H9 (cell line): ENCODE data around the gene KLHDC3. TPM values are rescaled to one million over a fixed set of nuclear protein-coding genes. Genes with fewer than 3 reads are reported as not detected.

Experiments used
- DNase-seq: peaks from one replicate; pipeline ENCODE4 v3.0.0-alpha.2; 2017
- H2AFZ ChIP-seq: one replicate; pipeline ENCODE4 v1.6.1; 2013; ENCODE audit warnings: mild to moderate bottlenecking, low read length, control low read depth, moderate library complexity
- H2AK5ac ChIP-seq: 2 replicates; pipeline ENCODE4 v1.6.1; 2013; ENCODE audit warnings: low read length, control low read depth, mixed read lengths; ENCODE audit not compliant: insufficient read length
- H2BK120ac ChIP-seq: one replicate; pipeline ENCODE4 v1.6.1; 2013; ENCODE audit warnings: low read depth, mild to moderate bottlenecking, low read length, control low read depth, inconsistent platforms; ENCODE audit not compliant: poor library complexity, severe bottlenecking
- H2BK12ac ChIP-seq: 2 replicates; pipeline ENCODE4 v1.6.1; 2013; ENCODE audit warnings: low read length, control low read depth, mixed read lengths, low read depth; ENCODE audit not compliant: insufficient read length
- H2BK15ac ChIP-seq: 2 replicates; pipeline ENCODE4 v1.6.1; 2013; ENCODE audit warnings: low read depth, low read length, control low read depth
- H2BK20ac ChIP-seq: one replicate; pipeline ENCODE4 v1.6.1; 2013; ENCODE audit warnings: low read depth, mild to moderate bottlenecking, low read length, control low read depth, inconsistent platforms; ENCODE audit not compliant: poor library complexity, severe bottlenecking
- H2BK5ac ChIP-seq: 2 replicates; pipeline ENCODE4 v1.6.1; 2013; ENCODE audit warnings: low read length, control low read depth, mixed read lengths; ENCODE audit not compliant: insufficient read length
- H3K14ac ChIP-seq: 2 replicates; pipeline ENCODE4 v1.6.1; 2013; ENCODE audit warnings: low read length, control low read depth; ENCODE audit not compliant: insufficient read depth
- H3K18ac ChIP-seq: 2 replicates; pipeline ENCODE4 v1.6.1; 2013; ENCODE audit warnings: low read depth, mild to moderate bottlenecking, mixed read lengths, low read length, control low read depth; ENCODE audit not compliant: insufficient read length
- H3K23ac ChIP-seq: 2 replicates; pipeline ENCODE4 v1.6.1; 2013; ENCODE audit warnings: low read length, control low read depth, mixed read lengths, low read depth; ENCODE audit not compliant: insufficient read length
- H3K23me2 ChIP-seq: 2 replicates; pipeline ENCODE4 v1.6.1; 2013; ENCODE audit warnings: low read depth, mild to moderate bottlenecking, mixed read lengths, low read length, control low read depth; ENCODE audit not compliant: insufficient read length, poor library complexity, severe bottlenecking
- H3K27ac ChIP-seq: 2 replicates; pipeline ENCODE4 v1.5.1; 2013; ENCODE audit warnings: low read length, control low read depth, mixed read lengths, low read depth; ENCODE audit not compliant: insufficient read length
- H3K27me3 ChIP-seq: 2 replicates; pipeline ENCODE4 v1.6.1; 2013; ENCODE audit warnings: low read length, control low read depth, inconsistent platforms; ENCODE audit not compliant: insufficient read depth
- H3K4ac ChIP-seq: 2 replicates; pipeline ENCODE4 v1.6.1; 2013; ENCODE audit warnings: low read depth, mild to moderate bottlenecking, control low read depth, inconsistent platforms, low read length, moderate library complexity
- H3K4me1 ChIP-seq: 2 replicates; pipeline ENCODE4 v1.6.1; 2013; ENCODE audit warnings: low read length, control low read depth, inconsistent platforms; ENCODE audit not compliant: insufficient read depth
- H3K4me2 ChIP-seq: 2 replicates; pipeline ENCODE4 v1.6.1; 2013; ENCODE audit warnings: low read length, control low read depth, mixed read lengths; ENCODE audit not compliant: insufficient read length, insufficient read depth
- H3K56ac ChIP-seq: 2 replicates; pipeline ENCODE4 v1.6.1; 2013; ENCODE audit warnings: low read depth, mild to moderate bottlenecking, mixed read lengths, low read length, control low read depth; ENCODE audit not compliant: insufficient read length
- H3K79me1 ChIP-seq: 2 replicates; pipeline ENCODE4 v1.6.1; 2013; ENCODE audit warnings: low read depth, mild to moderate bottlenecking, moderate library complexity, low read length, control low read depth, inconsistent platforms; ENCODE audit not compliant: insufficient read depth, poor library complexity, severe bottlenecking
- H3K79me2 ChIP-seq: 2 replicates; pipeline ENCODE4 v1.6.1; 2013; ENCODE audit warnings: low read length, control low read depth, inconsistent platforms; ENCODE audit not compliant: insufficient read depth
- H3K9ac ChIP-seq: 2 replicates; pipeline ENCODE4 v1.6.1; 2013; ENCODE audit warnings: low read length, control low read depth, mixed read lengths; ENCODE audit not compliant: insufficient read length; ENCODE audit errors: extremely low read depth
- H3K9me3 ChIP-seq: one replicate; pipeline ENCODE4 v1.6.1; 2013; ENCODE audit warnings: low read depth, low read length, inconsistent platforms; ENCODE audit not compliant: control insufficient read depth
- H3T11ph ChIP-seq: one replicate; pipeline ENCODE4 v1.6.1; 2013; ENCODE audit warnings: mild to moderate bottlenecking, low read length, control low read depth, inconsistent platforms
- H4K20me1 ChIP-seq: one replicate; pipeline ENCODE4 v1.6.1; 2013; ENCODE audit not compliant: control insufficient read depth, insufficient read length, insufficient read depth
- H4K5ac ChIP-seq: 2 replicates; pipeline ENCODE4 v1.6.1; 2013; ENCODE audit warnings: low read depth, mild to moderate bottlenecking, mixed read lengths, low read length, control low read depth; ENCODE audit not compliant: insufficient read length
- H4K8ac ChIP-seq: replicated peaks from 2 replicates; pipeline ENCODE4 v1.6.1; 2013; ENCODE audit warnings: low read length, control low read depth, mixed read lengths, low read depth; ENCODE audit not compliant: insufficient read length
- H4K91ac ChIP-seq: 2 replicates; pipeline ENCODE4 v1.6.1; 2013; ENCODE audit warnings: low read depth, mild to moderate bottlenecking, moderate library complexity, mixed read lengths, low read length, control low read depth; ENCODE audit not compliant: insufficient read length
- H3K27ac Mint-ChIP-seq, 3 experiments: 2 replicates in 2 of 3; 3 replicates in 1 of 3; pipeline ENCODE4 v1.8.0; 2020 to 2021; ENCODE audit warnings: mixed read lengths in 3 of 3, mild to moderate bottlenecking in 1 of 3, moderate library complexity in 1 of 3
- H3K27me3 Mint-ChIP-seq: 2 replicates; pipeline ENCODE4 v1.8.0; 2021; ENCODE audit warnings: low read depth, mild to moderate bottlenecking, moderate library complexity, mixed read lengths
- H3K36me3 Mint-ChIP-seq, 3 experiments: 2 replicates in 2 of 3; 3 replicates in 1 of 3; pipeline ENCODE4 v1.8.0; 2020 to 2021; ENCODE audit warnings: low read depth in 3 of 3, mixed read lengths in 3 of 3; ENCODE audit not compliant: insufficient read depth in 1 of 3
- H3K4me1 Mint-ChIP-seq, 2 experiments: 2 replicates each; pipeline ENCODE4 v1.8.0; 2020; ENCODE audit warnings: mixed read lengths in 2 of 2
- H3K4me3 Mint-ChIP-seq, 2 experiments: 2 replicates in 1 of 2; 3 replicates in 1 of 2; pipeline ENCODE4 v1.8.0; 2020 to 2021; ENCODE audit warnings: mild to moderate bottlenecking in 2 of 2, mixed read lengths in 2 of 2, moderate library complexity in 1 of 2
- H3K9me3 Mint-ChIP-seq, 2 experiments: 2 replicates in 1 of 2; 3 replicates in 1 of 2; pipeline ENCODE4 v1.8.0; 2020; ENCODE audit warnings: mild to moderate bottlenecking in 2 of 2, mixed read lengths in 2 of 2, moderate library complexity in 1 of 2
- CTCF ChIP-seq: fragments of 200-600 bp; sonication (generic); conservative IDR thresholded peaks from 3 replicates; pipeline ENCODE4 v1.8.0; 2021; ENCODE audit warnings: antibody characterized with exemption, mild to moderate bottlenecking
- WGBS: extraction: QIAGEN DNeasy Blood & Tissue Kit; methylation state at CpG from one replicate; pipeline ENCODE4 v1.1.7; 2013; ENCODE audit warnings: missing lambda C conversion rate, low lambda C conversion rate, mixed read lengths; ENCODE audit not compliant: insufficient read length; ENCODE audit errors: extremely low coverage; 5-methylcytosine and 5-hydroxymethylcytosine counted together
- total RNA-seq: library from RNA; stranded (reverse); gene quantifications from 2 replicates; pipeline ENCODE4 v1.2.1, GENCODE V29; 2021

KLHDC3 gene
- total RNA-seq, 1 experiment from 2014 or later: 146 TPM

GRCh38 chr6:43043310-43043709 is 29.3 kb downstream of the KLHDC3 start:
- DNase-seq: peak; percentile 19
- Histone ChIP-seq H4K5ac (no peak overlapping the region), H2BK12ac (no peak overlapping the region), H2BK20ac (no peak overlapping the region), H2BK120ac (no peak overlapping the region), H2BK15ac (no peak overlapping the region), H3K4me2 (no peak overlapping the region), H2AFZ (no peak overlapping the region), H3K14ac (no peak overlapping the region), H4K91ac (no peak overlapping the region), H3K4ac (no peak overlapping the region), H3K23ac (no peak overlapping the region), H3K23me2 (no peaks in the 10 kb centered on the region), H3K4me1 (no peaks in the 10 kb centered on the region), H2AK5ac (no peak overlapping the region), H3T11ph (no peak overlapping the region), H3K79me2 (no peaks in the 10 kb centered on the region), H2BK5ac (no peak overlapping the region), H3K27ac (no peak overlapping the region), H3K18ac (no peak overlapping the region), H3K56ac (no peak overlapping the region), H4K20me1 (no peaks in the 10 kb centered on the region), H3K27me3 (no peaks in the 10 kb centered on the region), H3K9me3 (no peaks in the 10 kb centered on the region), H4K8ac (no peak overlapping the region), H3K79me1 (no peaks in the 10 kb centered on the region), H3K9ac (no peak overlapping the region)
- Mint-ChIP-seq H3K9me3 (no peaks in the 10 kb centered on the region; a peak in 2 of 5 replicates), H3K27me3 (no peaks in the 10 kb centered on the region), H3K4me1 (no peaks in the 10 kb centered on the region), H3K4me3 (no peak overlapping the region), H3K36me3 (peaks cover 23 to 82% (median 81%) of the 10 kb centered on the region in 3 experiments), H3K27ac (no peak overlapping the region; a peak in 2 of 7 replicates)
- no peak for TF ChIP-seq CTCF
- WGBS: no CpG with 5 or more reads among the region's 9 CpGs
